Activated gamma-delta T cell (primary cell): ENCODE results near the gene PHACTR3.
"Not testable (repeated sequence)": the region's sequence is repeated elsewhere in the genome, so short reads cannot be mapped to it uniquely, and the experiment has no call there.

ENCODE experiments used
- DNase-seq: peaks from one replicate; lab custom pipeline; 2025; lab: John Stamatoyannopoulos, UW

PHACTR3 gene

DNA sequence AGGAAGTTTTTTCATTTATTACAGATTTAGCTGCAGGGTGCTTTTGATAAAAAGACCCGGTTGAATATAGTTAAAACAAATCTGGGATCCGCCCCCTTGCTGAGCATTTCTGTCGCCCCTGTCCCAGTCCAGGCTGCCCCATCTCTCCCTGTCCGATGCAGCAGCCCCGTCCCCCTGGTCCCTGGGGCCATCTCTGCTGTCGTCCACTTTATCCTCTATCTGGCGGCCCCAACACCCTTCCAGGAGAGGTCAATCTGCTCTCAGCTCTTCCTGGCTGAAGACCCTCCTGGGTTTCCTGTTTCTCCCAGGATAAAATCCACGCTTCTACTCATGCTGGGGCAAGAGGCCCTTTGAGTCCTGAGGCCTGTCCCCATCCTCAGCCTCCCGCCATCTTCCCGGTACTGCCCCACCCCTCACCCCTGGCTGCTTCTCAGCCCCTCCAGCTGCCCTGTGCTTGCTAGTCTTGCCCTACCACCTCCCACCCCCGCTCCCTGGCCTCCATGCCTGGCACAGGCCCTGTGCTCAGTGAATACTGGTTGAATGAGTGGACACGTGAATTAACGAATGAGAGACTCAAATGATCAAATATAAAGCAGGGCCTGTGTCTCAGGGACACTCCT, 16.0 kb upstream of the PHACTR3 start:
- DNase-seq: no peak

DNA sequence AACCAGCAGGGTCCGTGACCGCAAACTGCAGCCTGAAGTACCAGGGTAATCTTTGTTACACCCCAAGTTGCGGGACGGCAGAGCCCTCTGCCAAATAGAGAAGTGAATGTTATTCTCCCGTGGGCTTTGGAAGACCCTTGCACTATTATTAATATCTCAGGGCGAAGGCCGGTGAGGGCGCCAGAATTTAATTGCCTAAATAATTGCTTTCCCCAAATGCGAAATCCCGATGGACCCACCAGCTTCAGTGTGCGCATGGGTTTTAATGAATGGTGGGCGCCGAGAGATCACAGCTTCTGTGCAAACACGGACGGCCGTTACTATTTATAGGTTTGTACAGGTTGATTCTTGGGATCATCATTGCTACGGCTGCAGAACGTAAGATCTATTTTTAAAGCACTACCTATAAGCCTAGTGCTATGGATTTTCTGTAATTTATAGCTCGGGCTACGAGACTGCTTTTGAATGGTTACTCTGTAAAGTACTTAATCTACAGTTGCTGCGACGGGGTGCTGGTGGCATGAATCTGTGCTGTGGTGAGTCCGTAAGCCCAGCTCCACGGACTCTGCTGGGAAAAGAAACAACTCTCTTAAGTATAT, 15.2 kb upstream of the PHACTR3 start:
- DNase-seq: no peak

DNA sequence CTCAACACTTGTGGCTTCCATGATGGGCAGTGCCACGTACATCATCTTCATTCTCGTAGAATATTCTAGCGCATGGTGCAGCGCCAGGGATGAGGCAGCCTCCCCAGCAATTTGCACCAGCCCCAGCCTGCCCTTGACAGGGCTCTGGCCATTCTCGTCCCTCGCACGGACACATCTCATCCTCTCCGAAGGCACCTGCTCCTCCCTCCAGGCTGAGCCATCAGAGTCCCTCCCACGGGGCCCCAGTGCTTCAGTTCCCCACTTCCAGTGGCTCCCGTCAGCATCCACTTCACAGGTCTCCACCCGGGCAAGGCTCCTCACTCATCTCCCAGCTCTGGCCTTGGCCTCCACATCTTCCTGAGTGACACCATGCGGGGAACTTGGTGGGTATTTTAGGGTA, 13.3 kb upstream of the PHACTR3 start:
- DNase-seq: no peak

DNA sequence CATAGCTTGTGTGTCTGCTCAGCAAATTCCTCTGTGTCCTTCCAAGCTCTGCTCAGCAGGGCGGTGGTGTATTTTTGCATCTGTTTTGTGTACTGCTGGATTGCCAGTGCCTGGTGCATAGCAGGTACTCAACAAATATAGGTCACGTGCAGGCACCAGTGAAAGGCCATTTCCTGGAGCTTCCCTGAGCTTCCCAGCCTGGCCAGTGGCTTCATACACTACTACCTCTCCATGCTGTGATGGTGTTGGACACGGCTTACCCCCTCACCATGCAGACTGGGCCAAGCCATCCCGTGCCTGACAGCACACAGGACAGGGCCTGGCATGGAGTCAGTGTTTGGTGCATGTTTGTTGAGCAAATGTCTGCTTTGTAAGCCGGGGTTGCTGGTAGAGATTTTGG, 7.7 kb upstream of the PHACTR3 start:
- DNase-seq: no peak

DNA sequence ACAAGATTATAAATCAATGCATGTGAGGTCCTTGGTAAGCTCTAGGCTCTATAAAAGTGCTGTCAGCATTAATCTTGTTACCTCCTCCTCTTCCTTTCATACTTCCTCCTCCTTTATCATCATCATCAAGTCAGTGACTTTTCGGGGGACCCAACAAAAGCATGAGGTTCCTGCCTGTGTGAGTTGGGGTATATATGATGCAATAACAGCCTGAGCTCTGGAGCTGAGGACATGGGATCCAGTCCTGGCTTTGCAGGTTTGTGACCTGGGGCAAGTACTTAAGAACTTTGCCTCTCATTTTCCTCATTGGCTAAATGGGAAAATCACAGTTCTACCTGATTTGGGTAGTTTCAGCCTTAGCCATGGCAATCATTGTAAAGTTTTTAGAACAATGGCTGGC, 7.1 kb upstream of the PHACTR3 start:
- no peak for DNase-seq

DNA sequence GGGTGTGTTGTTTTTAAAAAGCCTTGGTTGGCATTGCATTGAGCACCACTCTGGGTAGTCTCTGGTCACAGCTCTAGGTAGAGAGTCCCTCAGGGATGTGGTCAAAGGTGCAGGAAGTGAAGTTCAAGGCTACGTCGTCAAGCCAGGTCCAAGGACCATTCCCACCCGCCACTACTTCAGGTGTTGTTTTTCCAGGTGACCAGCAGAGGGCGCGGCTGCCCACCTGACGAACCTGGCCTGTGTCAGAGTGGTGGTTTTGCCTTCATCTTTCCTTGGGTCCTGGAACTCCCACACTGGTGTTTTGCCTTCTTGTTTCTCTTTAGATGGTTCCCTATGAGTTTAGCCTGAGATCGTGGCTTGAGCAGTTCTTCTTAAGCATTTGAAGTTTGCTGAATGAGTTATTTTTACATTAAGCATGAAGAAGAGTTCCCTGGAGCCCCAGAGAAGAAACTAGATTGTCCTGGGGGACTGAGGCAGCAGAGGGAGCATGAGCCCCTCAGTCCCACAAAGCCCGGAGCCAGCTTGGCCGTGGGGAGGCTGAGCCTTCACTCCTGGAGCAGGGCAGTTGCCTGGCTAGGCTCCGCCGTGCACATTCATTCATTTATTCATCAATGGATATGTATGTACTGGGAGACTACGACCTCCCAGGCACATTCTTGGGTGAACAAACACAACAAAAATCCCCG, 5.6 kb upstream of the PHACTR3 start:
- DNase-seq: no peak

DNA sequence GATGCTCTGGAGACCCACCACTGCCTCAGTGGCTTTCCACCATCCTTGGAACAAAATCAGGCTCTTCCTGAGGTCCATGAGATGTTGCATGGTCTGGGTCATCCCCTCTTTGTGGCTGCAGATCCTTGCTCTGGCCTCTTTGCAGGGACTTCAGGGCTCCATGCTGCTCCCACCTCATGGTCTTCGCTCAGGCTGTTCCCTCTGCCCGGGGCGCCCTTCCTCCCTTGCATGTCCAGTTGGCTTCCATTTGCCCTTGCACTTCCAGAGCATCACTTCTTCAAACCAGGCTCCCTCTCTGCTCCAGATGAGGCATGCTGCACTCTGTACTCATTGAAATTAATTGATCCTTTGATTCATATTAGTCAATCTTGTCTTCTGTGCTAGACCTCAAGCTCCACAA, 4.4 kb upstream of the PHACTR3 start:
- no peak for DNase-seq

DNA sequence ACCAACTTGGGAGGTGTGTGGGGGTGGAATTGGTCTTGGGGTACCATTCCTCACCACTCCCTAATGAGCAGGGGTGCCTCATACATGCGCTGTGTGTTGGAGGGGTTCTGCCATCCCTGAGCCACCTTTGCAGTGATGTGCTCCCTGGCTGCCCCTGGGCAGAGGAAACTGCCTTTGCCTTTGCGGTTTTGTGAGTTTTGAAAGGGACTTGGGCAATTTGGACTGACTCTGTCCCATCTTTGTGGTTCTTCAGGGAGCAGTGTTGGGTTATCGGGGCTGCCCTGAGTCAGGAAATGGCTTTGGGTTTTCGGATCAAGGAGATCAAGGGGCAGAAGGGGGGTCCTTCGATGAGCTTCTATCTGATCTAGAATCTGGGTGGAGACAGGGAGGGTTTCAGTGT, 3.9 kb upstream of the PHACTR3 start:
- no peak for DNase-seq

DNA sequence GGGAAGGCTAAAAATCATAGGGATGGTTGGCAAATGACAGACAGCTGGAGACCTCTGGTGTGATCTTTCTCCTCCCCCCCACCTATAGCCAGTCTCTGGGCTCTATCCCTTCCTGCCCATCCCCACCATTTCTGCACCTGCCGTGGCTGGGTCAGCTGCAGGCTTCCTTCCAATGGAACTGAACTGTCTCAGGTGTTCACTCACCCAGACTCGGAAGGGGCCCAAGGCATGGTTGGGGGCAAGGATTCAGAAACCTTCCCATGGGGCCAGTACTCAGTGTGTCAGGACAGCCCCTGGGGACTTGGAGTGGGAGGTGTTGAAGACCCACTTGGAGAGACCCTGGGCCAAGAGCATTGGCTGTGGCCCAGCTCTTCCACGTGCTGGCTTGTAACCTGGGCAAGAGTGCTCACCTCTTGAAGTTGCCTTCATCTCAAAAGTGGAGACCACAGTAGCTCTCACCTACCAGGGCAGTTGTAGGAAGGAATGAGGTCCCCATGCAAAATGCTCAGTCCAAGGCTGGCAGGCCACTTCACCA, 1.7 kb upstream of the PHACTR3 start:
- no peak for DNase-seq

DNA sequence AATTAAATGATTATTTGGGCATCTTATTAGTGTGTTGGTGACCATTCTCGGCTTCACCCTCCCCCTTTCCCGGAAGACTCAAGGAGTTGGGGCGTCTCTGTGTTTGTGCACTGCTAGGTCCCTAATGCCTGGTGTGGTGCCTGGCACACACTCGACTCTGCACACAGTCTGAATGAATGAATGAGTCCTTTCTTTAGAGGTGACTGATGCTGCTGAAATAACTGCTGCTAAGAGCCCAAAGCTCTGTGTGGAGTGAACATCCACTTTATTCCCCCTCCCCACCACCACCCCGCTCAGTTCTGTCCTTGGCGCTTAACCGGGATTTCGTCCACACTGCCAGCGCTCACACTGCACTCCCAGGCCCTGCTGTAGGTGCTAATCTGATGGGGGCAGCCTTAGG, 1.2 kb upstream of the PHACTR3 start:
- DNase-seq: no peak

DNA sequence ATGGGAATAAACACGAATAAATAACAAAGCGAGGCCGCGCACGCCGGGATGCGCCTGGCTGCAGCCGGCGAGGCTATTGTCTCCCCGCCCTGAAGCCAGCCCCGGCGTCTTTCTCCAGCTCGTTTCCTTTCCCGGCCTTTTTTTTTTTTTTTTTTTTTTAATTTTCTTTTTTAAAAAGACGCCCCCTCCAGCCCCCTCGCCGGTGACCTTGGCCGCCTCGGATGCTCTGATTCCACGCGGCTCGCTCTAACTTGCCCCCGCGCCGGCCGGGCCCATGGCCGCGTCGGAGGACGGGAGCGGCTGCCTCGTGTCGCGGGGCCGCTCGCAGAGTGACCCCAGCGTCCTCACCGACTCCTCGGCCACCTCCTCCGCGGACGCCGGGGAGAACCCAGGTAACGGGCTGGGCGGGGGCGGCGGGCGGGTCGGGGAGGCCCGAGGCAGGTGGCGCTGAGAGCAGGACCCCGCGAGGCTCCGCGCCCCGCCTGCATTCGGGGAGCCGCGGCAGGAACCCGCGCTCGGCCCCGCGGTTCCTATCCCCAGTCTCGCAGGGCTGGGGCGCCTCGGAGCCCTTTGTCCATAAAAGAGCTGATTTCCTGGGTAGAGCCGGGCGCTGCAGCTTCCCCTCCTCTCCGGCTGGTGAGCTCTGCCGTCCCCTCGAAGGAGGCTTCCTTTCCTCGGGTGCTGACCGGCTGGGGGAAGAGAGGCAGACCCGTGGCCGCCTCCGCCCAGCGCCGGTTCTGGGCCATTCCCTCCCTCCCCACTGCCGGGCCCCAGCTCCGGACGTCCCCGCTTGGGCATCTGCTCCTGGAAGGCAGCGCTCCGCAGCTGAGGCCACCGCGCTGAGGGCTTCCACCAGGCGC, 631 bp downstream of the PHACTR3 start:
- DNase-seq: no peak

DNA sequence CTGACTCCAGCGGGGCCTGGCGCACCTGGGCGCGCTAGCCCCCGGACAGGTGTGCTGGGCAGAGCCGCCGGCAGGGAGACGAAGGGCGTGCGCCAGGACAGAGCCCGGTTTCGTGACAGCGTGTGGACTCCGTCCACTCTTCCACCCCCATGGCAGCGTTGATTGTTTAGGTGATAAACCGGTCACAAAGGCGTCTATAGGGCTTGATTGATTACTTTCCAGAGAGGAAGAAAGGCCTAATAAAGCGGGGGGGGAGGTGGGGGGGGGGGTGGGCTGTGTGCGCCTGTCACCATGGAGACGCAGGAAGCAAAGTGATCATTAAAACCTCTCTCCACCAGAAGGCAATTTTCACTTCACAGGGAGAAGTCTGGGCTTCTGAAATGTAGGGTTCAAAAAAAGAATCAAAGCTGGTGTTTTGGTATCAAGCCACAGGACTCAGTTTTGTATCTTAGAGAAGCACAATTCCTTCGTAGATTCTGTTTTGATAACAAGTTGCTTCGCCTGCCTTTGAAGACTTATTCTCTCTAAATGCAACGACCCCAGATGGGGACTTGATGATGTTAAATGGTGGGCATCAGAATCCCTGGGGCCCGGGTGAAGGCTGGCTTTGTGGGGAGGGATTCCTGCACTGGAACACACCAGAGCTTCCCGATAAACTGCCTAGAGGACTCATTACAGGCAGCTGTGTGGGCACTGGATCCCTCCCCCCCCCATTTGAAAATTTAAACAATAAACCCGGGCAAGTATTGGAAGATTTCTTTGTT, 1.4 kb downstream of the PHACTR3 start:
- DNase-seq: no peak

DNA sequence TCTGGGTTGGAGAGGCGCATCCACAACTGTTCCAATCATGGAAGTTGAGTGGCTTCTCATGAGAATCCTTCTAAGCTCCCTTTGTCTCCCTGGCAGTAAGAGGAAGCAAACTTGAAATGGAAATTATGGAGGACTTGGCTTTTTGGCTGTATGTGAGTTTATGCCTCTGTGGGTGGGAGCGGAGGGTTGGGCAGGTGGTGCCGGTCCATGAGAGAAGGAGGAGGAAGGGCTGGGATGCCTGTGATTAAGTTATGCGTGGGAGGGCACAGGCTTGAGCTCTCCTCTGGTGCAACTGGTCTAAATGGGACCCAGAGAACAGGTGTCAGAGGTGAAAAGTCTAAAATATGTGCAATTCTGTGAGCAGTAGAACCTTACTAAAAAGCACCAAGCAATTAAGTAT, 2.2 kb downstream of the PHACTR3 start:
- no peak for DNase-seq

DNA sequence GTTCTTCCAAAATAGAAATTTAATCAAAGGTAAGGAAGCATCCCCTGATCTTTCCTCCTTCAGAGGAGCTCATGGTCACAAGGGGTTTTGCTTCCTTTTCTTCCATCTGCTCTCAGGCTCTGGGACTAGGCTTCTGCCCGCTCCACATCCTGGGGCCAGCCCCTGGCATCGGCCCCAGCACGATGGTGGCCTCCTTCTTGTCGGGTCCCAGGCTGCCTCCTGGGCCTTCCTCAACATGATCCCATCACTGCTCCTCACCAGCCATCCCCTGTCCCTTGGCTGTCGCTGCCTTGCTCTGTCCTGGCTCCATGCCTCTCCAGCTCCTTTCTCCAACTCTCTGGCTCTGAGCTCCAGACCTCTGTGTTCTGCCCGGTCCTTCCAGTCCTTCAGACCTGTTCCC, 4.1 kb downstream of the PHACTR3 start:
- DNase-seq: no peak

DNA sequence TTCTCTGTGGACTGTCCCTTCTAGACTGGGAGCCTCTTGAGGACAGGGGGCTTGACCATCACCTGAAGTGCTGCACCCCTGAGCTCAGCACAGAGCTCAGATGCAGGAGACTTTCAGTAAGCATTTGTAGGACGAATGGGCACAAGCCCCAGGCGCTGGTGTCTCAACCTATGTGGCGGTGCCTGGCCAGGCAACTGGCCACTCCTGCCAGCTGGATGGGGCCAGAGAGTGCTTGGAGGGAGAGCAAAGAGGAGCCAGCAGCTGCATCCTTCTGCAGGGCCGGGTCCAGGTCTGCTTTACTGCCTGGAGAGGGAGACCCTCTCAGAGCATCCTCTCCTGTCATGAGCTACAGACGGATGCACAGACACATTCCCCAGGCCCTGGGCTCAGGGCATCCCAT, 4.5 kb downstream of the PHACTR3 start:
- DNase-seq: no peak

DNA sequence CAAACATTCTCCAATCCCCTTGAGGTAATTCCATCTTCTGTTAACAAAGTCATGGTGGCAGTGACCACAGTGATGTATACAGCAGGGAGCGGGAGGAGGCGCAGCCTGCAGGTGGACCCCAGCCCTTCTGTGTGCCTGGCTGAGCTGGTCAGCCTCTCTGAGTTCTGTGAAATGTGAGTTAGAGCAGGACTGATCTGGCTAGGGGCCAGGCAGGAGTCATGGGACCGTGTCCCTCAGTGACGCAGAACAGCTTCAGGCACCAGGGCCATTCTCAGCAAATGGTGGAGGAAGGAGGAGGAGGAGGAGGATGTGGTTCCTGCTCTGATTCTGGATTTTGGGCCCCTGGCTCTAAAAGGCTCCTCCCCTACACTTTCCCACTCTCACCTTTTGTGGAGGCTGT, 6.9 kb downstream of the PHACTR3 start:
- DNase-seq: no peak

DNA sequence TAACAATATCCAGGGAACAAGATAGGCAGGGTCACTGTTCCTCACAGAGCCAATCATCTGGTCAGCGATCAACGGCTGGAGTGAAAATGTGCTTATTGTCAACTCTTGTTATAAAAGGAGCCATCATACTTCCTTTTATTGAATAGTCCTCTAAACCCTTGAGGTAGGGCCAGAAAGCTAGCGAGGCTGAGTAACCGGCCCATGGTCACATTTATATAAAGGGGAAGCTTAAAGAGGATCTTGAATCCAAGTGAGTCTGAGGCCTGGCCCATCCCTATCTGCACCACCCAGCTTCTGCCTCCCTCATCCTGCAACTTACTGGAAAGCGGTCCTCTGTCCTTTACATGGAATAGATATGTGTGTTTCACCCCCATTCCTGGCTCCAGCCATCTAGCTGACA, 9.5 kb downstream of the PHACTR3 start:
- DNase-seq: no peak

DNA sequence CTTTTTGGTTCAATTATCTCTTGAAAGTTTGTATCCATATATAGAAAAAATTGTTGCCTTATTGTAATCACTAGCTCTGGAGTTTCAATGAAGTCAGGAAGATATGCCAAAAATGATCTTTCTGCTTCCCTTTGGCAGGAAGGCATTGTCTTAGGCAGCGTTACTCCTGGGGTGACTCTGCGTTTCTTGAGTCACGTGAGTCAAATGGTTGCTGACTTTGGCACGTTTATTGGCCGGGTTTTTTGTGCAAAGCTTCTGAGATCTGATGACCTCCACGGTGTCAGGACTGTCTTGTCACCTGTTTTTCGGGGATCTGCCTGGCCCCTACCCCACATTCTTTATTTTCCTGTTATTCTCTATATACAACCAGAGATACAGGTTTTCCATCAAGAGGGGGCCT, 10.4 kb downstream of the PHACTR3 start:
- DNase-seq: no peak

DNA sequence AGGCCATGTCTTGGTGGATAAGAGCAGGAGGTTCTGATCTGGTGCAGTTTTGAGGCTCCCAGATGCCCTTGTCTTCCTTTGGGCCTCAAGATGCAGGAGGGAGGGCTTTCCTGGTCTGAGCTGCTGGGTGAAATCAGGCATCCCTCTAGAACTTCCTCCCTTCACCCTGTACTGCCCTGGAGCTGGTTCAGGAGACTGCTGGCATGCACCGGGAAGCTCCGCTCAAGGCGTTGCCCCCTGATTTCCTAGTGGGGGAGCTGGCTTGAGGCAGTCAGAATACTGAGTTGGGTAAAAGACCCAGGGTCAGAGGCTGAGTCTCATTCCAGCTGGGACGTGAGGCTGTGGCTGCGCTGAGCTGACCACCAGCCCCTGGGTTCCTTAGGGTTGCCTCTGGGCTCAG, 12.0 kb downstream of the PHACTR3 start:
- no peak for DNase-seq

DNA sequence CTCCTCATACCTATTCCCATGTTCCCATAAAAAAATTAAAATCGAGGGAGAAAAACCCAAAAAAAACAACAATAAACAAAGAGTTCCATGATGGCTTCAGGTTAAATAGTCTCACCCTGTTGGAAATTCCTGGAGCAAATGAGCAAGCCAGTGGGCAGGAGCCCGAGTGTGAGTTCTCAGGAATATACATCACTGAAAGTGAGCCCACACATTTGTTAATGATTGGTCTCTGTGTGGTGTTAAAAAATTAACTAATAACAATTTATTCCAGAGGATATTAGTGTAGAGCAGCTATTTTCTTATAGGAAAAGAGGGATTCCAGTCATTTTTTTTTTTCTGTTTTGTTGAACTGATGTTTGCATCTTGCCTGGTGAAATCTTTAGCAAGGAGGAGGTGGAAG, 12.9 kb downstream of the PHACTR3 start:
- no peak for DNase-seq

DNA sequence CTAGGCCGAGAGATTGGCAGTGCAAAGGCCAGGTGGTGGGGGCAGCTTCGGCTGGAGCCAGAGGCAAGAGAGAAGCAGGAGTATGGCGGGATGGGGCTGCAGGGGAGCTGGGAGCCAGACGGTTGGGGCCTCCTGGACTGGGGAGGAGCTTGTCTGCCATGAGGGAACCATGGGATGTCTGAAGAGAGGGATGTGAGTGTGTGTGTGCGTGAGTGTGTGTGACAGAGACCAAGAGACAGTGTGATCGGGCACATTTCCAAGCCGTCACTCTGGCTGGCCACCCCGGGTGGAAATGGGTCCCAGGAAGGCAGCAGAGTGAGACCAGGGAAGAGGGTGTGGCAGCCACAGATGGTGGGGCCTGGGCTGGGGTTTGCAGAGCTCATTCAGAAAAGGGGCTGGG, 13.8 kb downstream of the PHACTR3 start:
- DNase-seq: no peak

DNA sequence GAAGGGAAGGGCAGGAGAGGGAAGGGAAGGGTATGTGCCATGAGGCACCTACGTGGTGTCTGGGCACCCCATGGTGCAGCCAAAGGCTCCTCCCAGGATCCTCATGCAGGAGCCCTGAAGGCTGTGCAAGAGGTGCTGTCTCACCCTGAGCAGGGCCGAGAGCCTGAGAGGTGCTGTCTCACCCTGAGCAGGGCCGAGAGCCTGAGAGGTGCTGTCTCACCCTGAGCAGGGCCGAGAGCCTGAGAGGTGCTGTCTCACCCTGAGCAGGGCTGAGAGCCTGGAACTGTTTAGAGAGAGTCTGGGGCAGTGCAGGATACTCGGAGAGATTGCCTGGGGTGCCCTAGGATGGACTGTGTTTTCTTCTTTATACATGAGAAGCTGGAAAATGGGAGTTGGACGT, 14.2 kb downstream of the PHACTR3 start:
- DNase-seq: not testable (repeated sequence)
